Heart left ventricle (tissue), 16 donors: Measurements from ENCODE around the gene SLC1A7. TPM values are rescaled to one million over a fixed set of nuclear protein-coding genes. Genes with fewer than 3 reads are reported as not detected.

Experiments used
- ATAC-seq, 4 donors: fragments of 200-7000 bp; cut with Tn5 transposase; one replicate each; pipeline ENCODE4 v1.9.1; 2020 to 2022; ENCODE audit warnings: moderate library complexity in 4 of 4, mild to moderate bottlenecking in 3 of 4, moderate number of reproducible peaks in 1 of 4
- DNase-seq, 5 donors: peaks; one replicate each; pipeline ENCODE4 v3.0.0-alpha.2; 2020
- H3K27ac ChIP-seq, 12 donors: fragments of 200-600 bp; sonication (generic) in 4 of 12; one replicate each; pipeline versions ENCODE4 v1.5.0 to v1.8.0; 2016 to 2022; ENCODE audit warnings: mild to moderate bottlenecking in 2 of 12
- H3K27me3 ChIP-seq, 9 donors: fragments of 200-600 bp; sonication (generic) in 2 of 9; one replicate each; pipeline versions ENCODE4 v1.5.1 to v1.8.0; 2016 to 2022; ENCODE audit warnings: mild to moderate bottlenecking in 3 of 9
- H3K36me3 ChIP-seq, 9 donors: fragments of 200-600 bp; sonication (generic) in 2 of 9; one replicate each; pipeline versions ENCODE4 v1.5.0 to v1.8.0; 2018 to 2022; ENCODE audit warnings: mild to moderate bottlenecking in 2 of 9
- H3K4me1 ChIP-seq, 12 donors: fragments of 200-600 bp; sonication (generic) in 4 of 12; one replicate each; pipeline versions ENCODE4 v1.5.0 to v1.8.0; 2016 to 2022; ENCODE audit warnings: mild to moderate bottlenecking in 3 of 12
- H3K4me3 ChIP-seq, 12 donors: fragments of 200-600 bp; sonication (generic) in 4 of 12; one replicate each; pipeline versions ENCODE4 v1.5.0 to v1.8.0; 2017 to 2022; ENCODE audit warnings: mild to moderate bottlenecking in 9 of 12, moderate library complexity in 4 of 12
- H3K9me3 ChIP-seq, 12 donors: fragments of 200-600 bp; sonication (generic) in 4 of 12; one replicate each; pipeline versions ENCODE4 v1.5.0 to v1.8.0; 2016 to 2022; ENCODE audit warnings: mild to moderate bottlenecking in 1 of 12
- CTCF ChIP-seq, 12 donors: fragments of 200-600 bp; sonication (generic) in 4 of 12; IDR thresholded peaks; one replicate each; pipeline versions ENCODE4 v1.5.0 to v1.8.0; 2018 to 2022; ENCODE audit warnings: antibody characterized with exemption in 12 of 12, mild to moderate bottlenecking in 5 of 12
- POLR2A ChIP-seq, 2 donors: fragments of 450-650 bp; IDR thresholded peaks; one replicate each; pipeline ENCODE4 v1.6.1; 2017; ENCODE audit warnings: antibody characterized with exemption in 2 of 2, mild to moderate bottlenecking in 2 of 2, moderate library complexity in 2 of 2
- WGBS, 4 donors: extraction: QIAGEN DNeasy Blood & Tissue Kit in 2 of 4; methylation state at CpG; one replicate each; pipeline versions ENCODE4 v1.1.5 to v1.1.7; 2013 to 2018; 5-methylcytosine and 5-hydroxymethylcytosine counted together
- intact Hi-C, 10 donors: fragments of 100-400 bp; cut with DNase I; formaldehyde crosslinking; loops; one replicate each; pipeline versions ENCODE4 v1.11.1 to v1.14.2; 2022
- polyA plus RNA-seq, 2 donors: library from polyadenylated mRNA; stranded (reverse); fragments of 200-250 nt; gene quantifications; one replicate each; pipeline ENCODE4 v1.2.3, GENCODE V29; 2013
- total RNA-seq, 9 donors: library from RNA; depleted of rRNA in 2 of 9; stranded (reverse); fragments of >200 nt in 2 of 9; fragmentation: NEBNext Ultra II Directional in 3 of 9; extraction: Animal tissue kit (Norgen Biotek cat#: 25700) in 3 of 9; gene quantifications; one replicate each; pipeline versions ENCODE4 v1.1.0 to v1.2.4, GENCODE V29; 2016 to 2023
- donor health status: ischemic (EF 13 %, LVEDD 7.1; RV severe dilation, severe dysfunction).
- donor health status: healthy with polysubstance abuse.
- donor health status: DM: no; HTN: yes; CAD: no.
- donor health status: DM: no; HTN: no; CAD: no.
- donor health status: ischemic (EF 25% LVEDD 6.9; RV normal size, moderate dysfunction).
- donor health status: ischemic (EF 25% LVEDD 5.7; RV mildly dilated, moderate dysfunction).
- donor health status: healthy.
- donor health status: DM: yes; HTN: yes; CAD: no.
- donor health status: ischemic (EF 35%, LVEDD 5.7; RV mildly dilated, moderate dysfunction).
- donor health status: nonischemic (EF 11% LVEDD 7.7; RV severe dilation, severe dysfunction).
- donor health status: DM: yes; HTN: yes; CAD: no.
- donor health status: PGD.
- donor health status: ischemic (EF 29% LVEDD 5.4; RV normal size, mild dysfunction).
- donor health status: nonischemic (EF 23%, LVEDD 6.1; RV moderate dilation, normal function).

SLC1A7 gene
- total and polyA plus RNA-seq, 11 donors: 0.07 to 1.1 (median 0.33) TPM; not detected in 2

DNA sequence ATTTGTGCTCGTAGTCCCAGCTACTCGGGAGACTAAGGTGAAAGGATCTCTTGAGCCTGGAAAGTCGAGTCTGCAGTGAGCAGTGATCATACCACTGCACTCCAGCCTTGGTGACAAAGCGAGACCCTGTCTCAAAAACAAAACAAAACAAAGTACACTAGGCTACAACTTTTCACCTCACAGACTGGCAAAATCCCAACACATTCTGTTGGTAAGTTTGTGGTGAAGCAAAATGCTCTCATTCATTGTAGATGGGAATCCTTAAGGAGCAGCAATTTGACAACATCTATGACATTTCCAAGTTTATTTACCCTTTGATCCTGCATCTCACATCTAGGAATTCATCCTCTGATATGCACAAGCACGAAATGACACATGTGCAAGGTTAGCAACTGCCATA is 20.2 kb upstream of the SLC1A7 start:
- no peak for ATAC-seq

GRCh38 chr1:53160924-53161378 is 18.5 kb upstream of the SLC1A7 start:
- intact Hi-C loops: no loop called here
- 61 to 89% (median 75%) methylated on average over 1 to 2 of the region's 2 CpGs for WGBS, 4 donors
- Histone ChIP-seq H3K4me3 (no peak overlapping the region), H3K27ac (no peak overlapping the region), H3K27me3 (peaks cover 0 to 4% (median 0%) of the 10 kb centered on the region in 9 donors), H3K36me3 (no peaks in the 10 kb centered on the region), H3K9me3 (no peaks in the 10 kb centered on the region), H3K4me1 (peaks cover 0 to 3% (median 0%) of the 10 kb centered on the region in 12 donors)
- ATAC-seq (no peak), DNase-seq (no peak)
- TF ChIP-seq POLR2A (IDR thresholded peaks at IDR 0.05) (no peak), CTCF (IDR thresholded peaks at IDR 0.05) (no peak)

More for the DNA sequence above, 20.2 kb upstream of the SLC1A7 start:
- Histone ChIP-seq H3K27ac (no peak overlapping the region), H3K4me3 (no peak overlapping the region), H3K9me3 (no peaks in the 10 kb centered on the region), H3K4me1 (peaks cover 0 to 14% (median 0%) of the 10 kb centered on the region in 12 donors), H3K36me3 (no peaks in the 10 kb centered on the region), H3K27me3 (peaks cover 0 to 4% (median 0%) of the 10 kb centered on the region in 9 donors)
- TF ChIP-seq POLR2A (IDR thresholded peaks at IDR 0.05) (no peak), CTCF (IDR thresholded peaks at IDR 0.05) (no peak)
- WGBS, 4 donors: 75 to 83% (median 79%) methylated on average over 5 of the region's 5 CpGs
- intact Hi-C loops: no loop called here
- DNase-seq: no peak

DNA sequence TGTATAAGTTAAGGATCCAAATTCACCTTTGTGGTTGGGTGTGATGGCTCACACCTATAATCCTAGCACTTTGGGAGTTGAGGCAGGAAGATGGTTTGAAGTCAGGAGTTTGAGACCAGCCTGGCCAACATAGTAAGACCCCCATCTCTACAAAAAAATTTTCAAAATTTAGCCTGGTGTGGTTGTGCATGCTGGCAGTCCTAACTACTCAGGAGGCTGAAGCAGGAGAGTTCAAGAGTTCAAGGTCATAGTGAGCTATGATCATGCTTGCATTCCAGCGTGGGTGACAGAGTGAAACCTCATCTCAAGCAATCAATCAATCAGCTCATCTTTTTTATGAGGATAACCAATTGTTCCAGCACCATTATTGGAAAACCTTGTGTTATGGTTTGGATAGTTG is 16.5 kb upstream of the SLC1A7 start:
- ATAC-seq (no peak), DNase-seq (no peak)
- Histone ChIP-seq H3K36me3 (no peaks in the 10 kb centered on the region), H3K4me1 (no peaks in the 10 kb centered on the region), H3K4me3 (no peak overlapping the region), H3K9me3 (no peaks in the 10 kb centered on the region), H3K27ac (no peak overlapping the region), H3K27me3 (peaks cover 0 to 1% (median 0%) of the 10 kb centered on the region in 9 donors)
- 55 to 85% (median 76%) methylated on average over 1 of the region's 1 CpG for WGBS, 4 donors
- TF ChIP-seq CTCF (IDR thresholded peaks at IDR 0.05) (no peak), POLR2A (IDR thresholded peaks at IDR 0.05) (no peak)
- intact Hi-C loops: loop anchor here in 1 of 10 donors (10.0 kb wide), 1 partner anchor 324 kb away; no protein-coding TSS in a partner anchor

DNA sequence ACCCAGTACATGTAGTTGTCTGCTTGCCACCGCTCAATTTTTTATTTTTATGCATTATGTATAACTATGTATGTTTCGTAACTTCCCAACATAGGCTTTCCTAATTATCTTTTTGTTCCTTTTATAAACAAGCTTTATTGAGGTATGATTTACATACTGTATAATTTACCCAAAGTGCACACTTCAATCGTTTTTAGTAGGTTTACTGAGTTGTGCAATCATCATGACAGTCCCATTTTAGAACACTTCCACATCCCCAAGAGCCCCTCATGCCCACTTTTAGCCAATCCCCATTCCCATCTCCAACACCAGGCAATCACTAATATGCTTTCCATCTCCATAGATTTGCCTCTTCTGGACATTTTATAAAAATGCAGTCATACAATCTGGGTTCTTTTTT is 14.3 kb upstream of the SLC1A7 start:
- no peaks in the 10 kb centered on the region for H3K36me3 ChIP-seq
- 77 to 80% (median 78%) methylated on average over 3 of the region's 3 CpGs for WGBS, 4 donors
- intact Hi-C loops: loop anchor here in 1 of 10 donors (10.0 kb wide), 1 partner anchor 322 kb away; no protein-coding TSS in a partner anchor

GRCh38 chr1:53155945-53156344 is 13.5 kb upstream of the SLC1A7 start:
- intact Hi-C loops: loop anchor here in 1 of 10 donors (10.0 kb wide), 1 partner anchor 321 kb away; no protein-coding TSS in a partner anchor
- no peak overlapping the region for H3K27ac ChIP-seq
- DNase-seq: no peak
- no peak for ATAC-seq
- H3K4me3 ChIP-seq: no peak overlapping the region
- H3K4me1 ChIP-seq: no peaks in the 10 kb centered on the region
- H3K9me3 ChIP-seq: no peaks in the 10 kb centered on the region
- H3K36me3 ChIP-seq: no peaks in the 10 kb centered on the region
- no peak for TF ChIP-seq CTCF (IDR thresholded peaks at IDR 0.05)
- 84 to 92% (median 88%) methylated on average over 7 of the region's 7 CpGs for whole genome bisulfite sequencing, 4 donors
- no peaks in the 10 kb centered on the region for H3K27me3 ChIP-seq

More for the DNA sequence above, 14.3 kb upstream of the SLC1A7 start:
- no peaks in the 10 kb centered on the region for H3K9me3 ChIP-seq
- H3K27me3 ChIP-seq: no peaks in the 10 kb centered on the region
- TF ChIP-seq POLR2A (IDR thresholded peaks at IDR 0.05): no peak
- H3K4me3 ChIP-seq: no peak overlapping the region
- H3K4me1 ChIP-seq: no peaks in the 10 kb centered on the region
- no peak overlapping the region for H3K27ac ChIP-seq
- ATAC-seq (no peak), DNase-seq (no peak)
